Measurements from ENCODE around the gene NTNG1.

DNA sequence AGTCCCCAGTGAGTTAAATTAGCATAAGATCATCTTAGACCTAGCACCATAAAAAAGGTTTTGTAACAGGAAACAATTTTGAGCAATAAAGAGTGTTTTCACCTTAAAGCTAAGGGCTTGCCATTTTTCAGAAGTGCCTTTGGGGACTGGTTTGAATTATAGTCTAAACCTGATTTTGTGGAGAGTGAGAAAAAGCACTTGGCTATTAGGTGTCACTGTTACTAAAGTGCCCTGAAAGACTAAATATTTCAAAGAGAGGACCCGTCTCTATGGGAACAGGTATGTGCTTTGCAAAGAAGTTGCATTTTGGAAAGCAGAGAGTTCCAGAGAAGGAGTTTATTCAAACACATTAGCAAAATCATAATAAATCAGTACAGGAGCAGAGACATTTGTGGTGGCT, 9.1 kb downstream of the NTNG1 start:
- TF ChIP-seq, protein P1, sequence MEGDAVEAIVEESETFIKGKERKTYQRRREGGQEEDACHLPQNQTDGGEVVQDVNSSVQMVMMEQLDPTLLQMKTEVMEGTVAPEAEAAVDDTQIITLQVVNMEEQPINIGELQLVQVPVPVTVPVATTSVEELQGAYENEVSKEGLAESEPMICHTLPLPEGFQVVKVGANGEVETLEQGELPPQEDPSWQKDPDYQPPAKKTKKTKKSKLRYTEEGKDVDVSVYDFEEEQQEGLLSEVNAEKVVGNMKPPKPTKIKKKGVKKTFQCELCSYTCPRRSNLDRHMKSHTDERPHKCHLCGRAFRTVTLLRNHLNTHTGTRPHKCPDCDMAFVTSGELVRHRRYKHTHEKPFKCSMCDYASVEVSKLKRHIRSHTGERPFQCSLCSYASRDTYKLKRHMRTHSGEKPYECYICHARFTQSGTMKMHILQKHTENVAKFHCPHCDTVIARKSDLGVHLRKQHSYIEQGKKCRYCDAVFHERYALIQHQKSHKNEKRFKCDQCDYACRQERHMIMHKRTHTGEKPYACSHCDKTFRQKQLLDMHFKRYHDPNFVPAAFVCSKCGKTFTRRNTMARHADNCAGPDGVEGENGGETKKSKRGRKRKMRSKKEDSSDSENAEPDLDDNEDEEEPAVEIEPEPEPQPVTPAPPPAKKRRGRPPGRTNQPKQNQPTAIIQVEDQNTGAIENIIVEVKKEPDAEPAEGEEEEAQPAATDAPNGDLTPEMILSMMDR (IDR thresholded peaks at IDR 0.05): no peak
- TF ChIP-seq POLR2A (IDR thresholded peaks at IDR 0.05): no peak

Data from right lobe of liver (tissue), 4 donors.